RWPE2 (cell line): ENCODE results near the gene SLC3A2.

Source experiments
- ATAC-seq: fragments of 200-7000 bp; cut with Tn5 transposase; 3 replicates; pipeline ENCODE4 v1.9.1; 2021; ENCODE audit warnings: low read depth
- DNase-seq: peaks from one replicate; pipeline ENCODE4 v3.0.0-alpha.2; 2020; ENCODE audit warnings: low spot score
- H3K27ac ChIP-seq: fragments of 450-650 bp; 2 replicates; pipeline ENCODE4 v1.5.1; 2017; ENCODE audit warnings: mild to moderate bottlenecking; ENCODE audit not compliant: poor library complexity, severe bottlenecking
- H3K27me3 ChIP-seq: fragments of 250-450 bp; sonication (Bioruptor Pico); 2 replicates; pipeline ENCODE4 v1.5.1; 2021; ENCODE audit warnings: mild to moderate bottlenecking, moderate library complexity; ENCODE audit not compliant: insufficient read depth, poor library complexity, severe bottlenecking
- H3K36me3 ChIP-seq: fragments of 250-450 bp; sonication (Bioruptor Pico); 2 replicates; pipeline ENCODE4 v1.5.1; 2020; ENCODE audit warnings: low read depth, mild to moderate bottlenecking, moderate library complexity
- H3K4me1 ChIP-seq: fragments of 250-450 bp; sonication (Bioruptor Pico); 2 replicates; pipeline ENCODE4 v1.5.1; 2021; ENCODE audit warnings: mild to moderate bottlenecking, moderate library complexity; ENCODE audit not compliant: insufficient read depth, poor library complexity, severe bottlenecking
- H3K4me3 ChIP-seq: fragments of 250-450 bp; sonication (Bioruptor Pico); 2 replicates; pipeline ENCODE4 v1.5.1; 2021; ENCODE audit warnings: mild to moderate bottlenecking, moderate library complexity; ENCODE audit not compliant: severe bottlenecking
- H3K9me3 ChIP-seq: fragments of 250-450 bp; sonication (Bioruptor Pico); 2 replicates; pipeline ENCODE4 v1.5.1; 2021; ENCODE audit warnings: mild to moderate bottlenecking, moderate library complexity; ENCODE audit not compliant: severe bottlenecking
- TF ChIP-seq, protein P1 (sequence below): fragments of 450-650 bp; IDR thresholded peaks from one replicate; pipeline ENCODE4 v1.5.1; 2017; ENCODE audit warnings: mild to moderate bottlenecking, moderate library complexity; ENCODE audit not compliant: poor library complexity, severe bottlenecking

SLC3A2 gene

DNA sequence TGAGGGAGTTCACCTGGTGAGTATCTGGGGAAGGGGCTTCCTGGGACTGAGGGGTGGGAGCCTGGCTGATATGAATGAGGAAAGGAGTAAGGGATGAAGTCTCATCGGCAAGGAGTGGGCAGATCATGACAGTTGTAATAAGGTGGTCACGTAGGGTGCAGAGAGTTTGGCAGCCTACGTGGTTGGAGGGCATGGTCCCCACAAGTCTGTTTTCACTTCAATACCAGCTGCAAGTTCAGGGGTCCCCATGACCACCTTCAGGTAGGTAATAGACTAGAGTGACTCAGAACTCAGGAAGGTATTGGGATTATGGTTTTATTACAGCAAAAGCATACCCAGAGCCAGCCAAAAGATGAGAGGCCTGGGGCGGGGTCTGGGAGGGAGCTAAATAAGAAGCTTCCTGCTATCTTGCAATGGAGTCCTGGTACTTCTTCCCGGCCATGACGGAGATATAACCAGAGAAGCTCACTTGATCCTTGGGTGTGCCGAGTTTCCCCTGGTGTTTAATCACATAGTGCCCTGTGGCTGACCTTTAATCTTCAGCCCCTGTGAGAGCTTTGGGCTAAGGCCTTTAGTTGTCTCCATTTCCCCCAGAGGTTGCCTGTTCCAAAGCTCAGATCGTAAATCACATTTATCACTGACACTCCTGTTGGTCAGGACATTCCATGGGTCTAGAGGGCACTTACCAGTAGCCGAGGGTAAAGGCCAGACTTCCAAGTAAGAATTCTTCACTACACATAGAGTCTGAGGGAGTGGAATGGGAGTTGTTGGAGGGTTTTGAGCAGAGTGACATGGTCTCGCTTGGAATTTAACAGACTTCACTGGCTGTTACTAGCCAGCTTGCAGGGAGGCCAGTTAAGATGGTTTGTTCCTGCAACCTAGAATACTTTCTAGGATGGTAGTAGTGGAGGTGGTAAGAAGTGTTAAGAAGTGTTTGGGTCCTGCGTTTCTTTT is 9.1 kb downstream of the SLC3A2 start:
- Histone ChIP-seq H3K27ac (peak overlapping the region; percentile 42), H3K9me3 (no peaks in the 10 kb centered on the region), H3K36me3 (peaks cover 48% of the 10 kb centered on the region), H3K4me1 (no peaks in the 10 kb centered on the region), H3K4me3 (no peak overlapping the region), H3K27me3 (no peaks in the 10 kb centered on the region)
- TF ChIP-seq, protein P1, sequence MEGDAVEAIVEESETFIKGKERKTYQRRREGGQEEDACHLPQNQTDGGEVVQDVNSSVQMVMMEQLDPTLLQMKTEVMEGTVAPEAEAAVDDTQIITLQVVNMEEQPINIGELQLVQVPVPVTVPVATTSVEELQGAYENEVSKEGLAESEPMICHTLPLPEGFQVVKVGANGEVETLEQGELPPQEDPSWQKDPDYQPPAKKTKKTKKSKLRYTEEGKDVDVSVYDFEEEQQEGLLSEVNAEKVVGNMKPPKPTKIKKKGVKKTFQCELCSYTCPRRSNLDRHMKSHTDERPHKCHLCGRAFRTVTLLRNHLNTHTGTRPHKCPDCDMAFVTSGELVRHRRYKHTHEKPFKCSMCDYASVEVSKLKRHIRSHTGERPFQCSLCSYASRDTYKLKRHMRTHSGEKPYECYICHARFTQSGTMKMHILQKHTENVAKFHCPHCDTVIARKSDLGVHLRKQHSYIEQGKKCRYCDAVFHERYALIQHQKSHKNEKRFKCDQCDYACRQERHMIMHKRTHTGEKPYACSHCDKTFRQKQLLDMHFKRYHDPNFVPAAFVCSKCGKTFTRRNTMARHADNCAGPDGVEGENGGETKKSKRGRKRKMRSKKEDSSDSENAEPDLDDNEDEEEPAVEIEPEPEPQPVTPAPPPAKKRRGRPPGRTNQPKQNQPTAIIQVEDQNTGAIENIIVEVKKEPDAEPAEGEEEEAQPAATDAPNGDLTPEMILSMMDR = no peak
- DNase-seq = no peak
- ATAC-seq = peak; percentile 55

DNA sequence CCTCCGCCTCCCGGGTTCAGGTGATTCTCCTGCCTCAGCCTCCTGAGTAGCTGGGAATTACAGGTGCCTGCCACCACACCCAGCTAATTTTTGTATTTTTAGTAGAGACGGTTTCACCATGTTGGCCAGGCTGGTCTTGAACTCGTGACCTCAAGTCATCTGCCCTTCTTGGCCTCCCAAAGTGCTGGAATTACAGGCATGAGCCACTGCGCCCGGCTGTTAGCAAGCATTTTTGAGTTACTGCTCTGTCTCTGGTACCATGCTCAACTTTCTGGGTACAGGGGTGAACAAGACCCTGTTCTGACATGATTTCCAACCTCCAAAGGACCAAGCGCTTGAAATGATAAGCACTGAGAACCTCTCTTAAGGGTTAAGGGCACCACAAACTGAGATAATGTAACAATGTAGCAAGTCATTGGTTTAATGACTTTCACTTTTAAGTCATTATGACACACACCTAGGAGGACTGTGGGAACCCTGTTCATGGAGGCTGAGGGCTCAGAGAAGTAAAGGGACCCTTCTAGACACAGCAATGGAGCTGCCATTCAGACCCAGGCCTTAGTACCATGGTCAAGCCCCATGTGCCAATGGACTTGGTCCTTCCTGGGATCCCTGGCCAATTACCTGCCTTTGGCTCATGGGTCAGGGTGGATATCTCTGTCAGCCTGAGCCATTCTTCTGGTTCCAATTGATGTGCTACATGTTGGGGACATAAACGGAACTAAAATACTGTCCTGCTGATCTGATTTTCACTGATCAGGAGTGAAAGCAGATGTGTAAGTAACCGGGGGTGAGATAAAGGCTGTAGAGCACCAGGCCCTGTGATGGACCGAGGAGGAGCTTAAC is 11.6 kb downstream of the SLC3A2 start:
- TF ChIP-seq, protein P1 = no peak
- DNase-seq = no peak
- Histone ChIP-seq H3K36me3 (peaks cover 23% of the 10 kb centered on the region), H3K9me3 (no peaks in the 10 kb centered on the region), H3K27ac (no peak overlapping the region), H3K4me1 (no peaks in the 10 kb centered on the region), H3K27me3 (no peaks in the 10 kb centered on the region), H3K4me3 (no peak overlapping the region)
- no peak for ATAC-seq

DNA sequence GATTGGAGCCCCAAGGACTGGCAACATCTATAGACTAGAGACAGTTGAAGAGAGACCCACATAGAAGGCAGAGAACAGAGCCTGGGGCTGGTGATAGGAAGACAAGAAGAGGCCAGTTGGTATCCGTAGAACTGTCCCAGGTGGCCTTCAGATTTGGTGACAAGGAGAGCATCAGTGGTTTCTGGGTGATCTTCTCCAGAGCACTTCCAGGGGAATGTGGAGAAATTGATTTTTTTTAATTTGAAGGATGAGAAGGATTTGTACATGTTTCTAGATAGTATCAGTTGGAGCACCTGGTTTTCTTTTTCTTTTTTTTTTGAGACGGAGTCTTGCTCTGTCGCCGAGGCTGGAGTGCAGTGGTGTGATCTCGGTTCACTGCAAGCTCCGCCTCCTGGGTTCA is 14.8 kb downstream of the SLC3A2 start:
- H3K4me1 ChIP-seq = no peaks in the 10 kb centered on the region
- H3K27me3 ChIP-seq = no peaks in the 10 kb centered on the region
- TF ChIP-seq, protein P1 = no peak
- DNase-seq (no peak), ATAC-seq (no peak)
- no peak overlapping the region for H3K4me3 ChIP-seq
- H3K9me3 ChIP-seq = no peaks in the 10 kb centered on the region
- no peaks in the 10 kb centered on the region for H3K36me3 ChIP-seq
- no peak overlapping the region for H3K27ac ChIP-seq

DNA sequence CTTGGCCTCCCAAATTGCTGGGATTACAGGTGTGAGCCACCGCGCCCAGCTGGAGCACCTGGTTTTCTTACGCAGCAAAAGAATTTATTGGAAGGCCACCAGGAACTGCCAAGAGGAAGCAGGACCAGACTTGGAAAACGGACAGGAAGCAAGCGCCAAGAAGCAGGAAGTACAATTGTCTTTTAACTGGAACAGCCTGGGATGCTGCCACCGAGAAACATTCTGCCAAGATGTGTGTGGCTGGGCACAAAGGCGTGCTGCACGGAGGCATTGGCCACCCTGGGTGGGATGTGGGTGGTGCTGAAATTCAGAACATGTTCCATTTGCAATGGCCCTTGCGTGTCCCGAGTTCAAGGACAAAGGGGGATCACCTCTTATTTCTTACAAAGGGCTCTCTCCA is 15.4 kb downstream of the SLC3A2 start:
- H3K36me3 ChIP-seq = no peaks in the 10 kb centered on the region
- no peaks in the 10 kb centered on the region for H3K9me3 ChIP-seq
- TF ChIP-seq, protein P1 = no peak
- DNase-seq = no peak
- H3K4me1 ChIP-seq = no peaks in the 10 kb centered on the region
- no peak for ATAC-seq
- H3K27ac ChIP-seq = no peak overlapping the region
- H3K4me3 ChIP-seq = no peak overlapping the region
- no peaks in the 10 kb centered on the region for H3K27me3 ChIP-seq
